Endothelial cell of umbilical vein (primary cell): ENCODE measurements around the gene CTIF. TPM values are rescaled to one million over a fixed set of nuclear protein-coding genes. Genes with fewer than 3 reads are reported as not detected.

Experiments
- BruUV-seq: library from RNA; stranded (reverse); fragments of 400-500 nt; replicated peaks from 2 replicates; lab custom pipeline; 2021; lab: Mats Ljungman, UMichigan
- CTCF ChIA-PET: fragments of 300-600, 350-600 bp; sonication (Branson Sonifier 250); formaldehyde crosslinking; loops from one replicate; lab custom pipeline; 2021; ENCODE audit warnings: antibody characterized with exemption, inconsistent platforms; lab: Charles Lee
- POLR2A ChIA-PET: fragments of 300-600, 350-600 bp; sonication (Branson Sonifier 250); formaldehyde crosslinking; loops from one replicate; lab custom pipeline; 2021; ENCODE audit warnings: antibody characterized with exemption, inconsistent platforms; lab: Charles Lee
- DNase-seq: peaks from one replicate; pipeline ENCODE4 v3.0.0-alpha.2; 2011; ENCODE audit warnings: low read depth, low spot score
- FAIRE-seq: peaks from 2 replicates; lab custom pipeline; 2011; peaks lifted over from hg19 to GRCh38; lab: Jason Lieb, UNC
- H2AFZ ChIP-seq: 2 replicates; pipeline ENCODE4 v1.6.0; 2012; ENCODE audit warnings: low read depth, low read length, control low read depth, inconsistent platforms
- H3K27ac ChIP-seq: 2 replicates; pipeline ENCODE4 v1.5.1; 2011; ENCODE audit warnings: low read depth, mild to moderate bottlenecking, control low read depth, low read length, moderate library complexity; ENCODE audit not compliant: insufficient read depth
- H3K27me3 ChIP-seq, 2 experiments: 2 replicates each; pipeline versions ENCODE4 v1.6.0 to v1.6.1; 2011; ENCODE audit warnings: low read length in 2 of 2, mixed read lengths in 1 of 2; ENCODE audit not compliant: control insufficient read depth in 2 of 2, insufficient read depth in 2 of 2
- H3K36me3 ChIP-seq, 2 experiments: 2 replicates in 1 of 2; 3 replicates in 1 of 2; pipeline ENCODE4 v1.5.1; 2011; ENCODE audit warnings: low read length in 2 of 2, mild to moderate bottlenecking in 1 of 2, moderate library complexity in 1 of 2; ENCODE audit not compliant: control insufficient read depth in 2 of 2, insufficient read depth in 2 of 2; ENCODE audit errors: extremely low read depth in 1 of 2
- H3K4me1 ChIP-seq: 3 replicates; pipeline ENCODE4 v1.5.1; 2011; ENCODE audit warnings: mild to moderate bottlenecking, low read length; ENCODE audit not compliant: control insufficient read depth, insufficient read depth; ENCODE audit errors: extremely low read depth
- H3K4me2 ChIP-seq: 2 replicates; pipeline ENCODE4 v1.6.1; 2011; ENCODE audit warnings: low read length, control low read depth, mixed read lengths; ENCODE audit not compliant: insufficient read depth
- H3K4me3 ChIP-seq, 3 experiments: fragments of 200-600 bp in 1 of 3; sonication (generic), shearing (Covaris generic) in 1 of 3; replicated peaks in 1 of 3; 2 replicates each; pipeline ENCODE4 v1.5.1; 2011 to 2016; ENCODE audit warnings: control low read depth in 3 of 3, low read length in 3 of 3, mild to moderate bottlenecking in 2 of 3, inconsistent platforms in 1 of 3, low read depth in 1 of 3, moderate library complexity in 1 of 3; ENCODE audit not compliant: insufficient read depth in 1 of 3
- H3K79me2 ChIP-seq: 2 replicates; pipeline ENCODE4 v1.6.0; 2012; ENCODE audit warnings: low read length, inconsistent platforms; ENCODE audit not compliant: control insufficient read depth, insufficient read depth
- H3K9ac ChIP-seq: replicated peaks from 2 replicates; pipeline ENCODE3; 2011; ENCODE audit warnings: low read length, control low read depth; ENCODE audit not compliant: insufficient read depth; ENCODE audit errors: extremely low read depth
- H3K9me1 ChIP-seq: replicated peaks from 3 replicates; pipeline ENCODE4 v1.6.0; 2011; ENCODE audit warnings: mild to moderate bottlenecking, low read length; ENCODE audit not compliant: control insufficient read depth, insufficient read depth; ENCODE audit errors: extremely low read depth
- H3K9me3 ChIP-seq: replicated peaks from 2 replicates; pipeline ENCODE4 v1.5.1; 2012; ENCODE audit warnings: low read length, inconsistent platforms; ENCODE audit not compliant: control insufficient read depth, insufficient read depth
- H4K20me1 ChIP-seq: replicated peaks from 2 replicates; pipeline ENCODE3; 2011; ENCODE audit warnings: mild to moderate bottlenecking, low read length; ENCODE audit not compliant: control insufficient read depth, insufficient read depth; ENCODE audit errors: extremely low read depth
- EZH2 ChIP-seq: IDR thresholded peaks from 2 replicates; pipeline ENCODE4 v1.6.1; 2012; ENCODE audit warnings: borderline replicate concordance, low read depth, mild to moderate bottlenecking, moderate library complexity, low read length, inconsistent platforms; ENCODE audit not compliant: severe bottlenecking
- FOS ChIP-seq: IDR thresholded peaks from 2 replicates; pipeline ENCODE4 v1.6.1; 2011; ENCODE audit warnings: mild to moderate bottlenecking, low read length, moderate library complexity, borderline replicate concordance; ENCODE audit not compliant: insufficient read depth
- GATA2 ChIP-seq: IDR thresholded peaks from 2 replicates; pipeline ENCODE4 v1.7.0; 2011; ENCODE audit warnings: low read depth, mild to moderate bottlenecking, moderate library complexity, mixed read lengths, low read length; ENCODE audit not compliant: insufficient read length, insufficient read depth
- JUN ChIP-seq: IDR thresholded peaks from 2 replicates; pipeline ENCODE4 v1.6.1; 2011; ENCODE audit warnings: borderline replicate concordance, low read depth; ENCODE audit not compliant: insufficient read length, insufficient read depth
- MYC ChIP-seq: IDR thresholded peaks from one replicate; pipeline ENCODE4 v1.6.1; 2011; ENCODE audit warnings: mild to moderate bottlenecking, low read depth, low read length
- POLR2A ChIP-seq: IDR thresholded peaks from 2 replicates; pipeline ENCODE4 v1.6.1; 2012; ENCODE audit warnings: low read depth, mild to moderate bottlenecking, control low read depth, low read length
- POLR2AphosphoS5 ChIP-seq: IDR thresholded peaks from 2 replicates; pipeline ENCODE4 v1.6.1; 2012; ENCODE audit warnings: low read depth, mild to moderate bottlenecking, control low read depth, low read length, moderate library complexity; ENCODE audit not compliant: insufficient read depth
- dilution Hi-C: fragments of 300-500 bp; cut with MboI; formaldehyde crosslinking; loops from one replicate; pipeline ENCODE4 v1.15.0; 2019; ENCODE audit warnings: low sequenced_read_pairs; ENCODE audit not compliant: extremely low pct_ligation_motif_present
- intact Hi-C: fragments of 100-400 bp; cut with micrococcal nuclease; formaldehyde crosslinking; loops from one replicate; pipeline ENCODE4 v1.10.0; 2022
- polyA plus RNA-seq, 4 experiments: library from polyadenylated mRNA; depleted of rRNA in 3 of 4; stranded (reverse) in 3 of 4; unstranded in 1 of 4; fragments of >200 nt; gene quantifications; 2 replicates each; pipeline versions ENCODE4 v1.2.1 to v1.2.3, GENCODE V29; 2011 to 2012; ENCODE audit warnings: missing spikeins in 1 of 4
- total RNA-seq: library from RNA; stranded (reverse); gene quantifications from 2 replicates; pipeline ENCODE4 v1.2.3, GENCODE V29; 2021
- TF ChIP-seq, protein P1 (sequence below), 2 donors: IDR thresholded peaks; 1 replicate in 1 of 2; 2 replicates in 1 of 2; pipeline ENCODE4 v1.5.1; 2011; ENCODE audit warnings: low read length in 2 of 2, mild to moderate bottlenecking in 2 of 2, moderate library complexity in 2 of 2, control low read depth in 1 of 2, inconsistent platforms in 1 of 2, low read depth in 1 of 2; ENCODE audit not compliant: insufficient read depth in 1 of 2; ENCODE audit errors: extremely low read depth in 1 of 2
- TF ChIP-seq, protein P2 (sequence below): IDR thresholded peaks from 2 replicates; pipeline ENCODE4 v1.6.1; 2011; ENCODE audit not compliant: insufficient read depth, insufficient read length

CTIF gene
- total and polyA plus RNA-seq, 2 donors (not counting 3 experiments of a cell fraction or from before 2014, with no cell fraction given) = 20.9 to 57.7 TPM

DNA sequence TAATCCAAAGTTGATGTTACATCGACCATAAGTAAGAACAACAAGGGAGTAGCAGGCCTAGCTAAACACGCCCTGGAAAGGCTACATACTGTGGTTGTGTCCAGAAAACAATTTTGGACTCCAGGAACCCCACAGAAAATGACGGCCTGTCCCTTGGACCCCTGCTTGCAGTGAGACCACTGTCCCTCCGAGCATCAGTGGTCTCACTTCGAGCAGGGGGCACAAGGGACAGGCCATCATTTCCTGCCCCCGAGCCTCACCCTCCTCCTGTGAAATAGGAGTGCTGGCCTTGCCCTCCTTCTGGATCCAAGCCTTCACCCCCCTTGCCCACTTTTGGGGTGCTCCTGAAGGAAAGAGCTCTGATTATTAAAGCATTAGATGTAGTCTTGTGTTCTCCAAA, 144.4 kb downstream of the CTIF start:
- BruUV-seq = no TSS peak
- Histone ChIP-seq H2AFZ (no peak overlapping the region), H3K9ac (no peak overlapping the region), H3K4me2 (no peak overlapping the region), H3K9me1 (no peaks in the 10 kb centered on the region), H3K9me3 (no peaks in the 10 kb centered on the region), H4K20me1 (no peaks in the 10 kb centered on the region), H3K36me3 (no peaks in the 10 kb centered on the region), H3K27ac (no peak overlapping the region), H3K4me1 (peaks cover 17% of the 10 kb centered on the region), H3K79me2 (no peaks in the 10 kb centered on the region), H3K27me3 (no peaks in the 10 kb centered on the region), H3K4me3 (no peak overlapping the region)
- ChIA-PET POLR2A (no interaction called here), CTCF (interaction anchor here (1.0 kb wide), 1 partner anchor 359 kb away, joined by 3 read pairs; no protein-coding TSS in a partner anchor)
- intact Hi-C loops (loop anchor here (5.0 kb wide), 1 partner anchor 74 kb away; no protein-coding TSS in a partner anchor), dilution Hi-C loops (no loop called here)
- FAIRE-seq = no peak
- DNase-seq = no peak
- no peak for TF ChIP-seq FOS
- TF ChIP-seq MYC = no peak

DNA sequence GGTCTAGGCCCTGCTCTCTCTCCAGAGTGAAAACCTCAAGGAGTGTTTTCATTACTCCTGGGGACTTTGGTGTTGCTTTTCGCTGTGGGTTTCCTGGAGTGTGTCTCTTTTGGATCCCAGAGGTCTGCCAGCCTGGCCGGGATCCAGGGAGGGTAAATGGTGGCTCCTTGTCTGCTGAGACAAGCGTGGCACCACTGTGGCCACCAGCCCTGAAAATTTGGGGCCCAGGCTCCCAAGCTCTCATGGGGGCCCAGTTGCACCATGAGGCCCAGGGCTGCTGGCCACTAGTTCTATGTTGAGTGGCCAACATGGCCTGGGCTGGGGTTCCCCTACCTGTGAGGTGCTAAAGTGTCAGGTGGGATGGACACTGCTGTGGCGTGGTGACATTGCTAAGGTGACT, 144.8 kb downstream of the CTIF start:
- CTCF ChIA-PET = interaction anchor here (1.0 kb wide), 1 partner anchor 358 kb away, joined by 3 read pairs; no protein-coding TSS in a partner anchor
- BruUV-seq = no TSS peak
- peaks cover 17% of the 10 kb centered on the region for H3K4me1 ChIP-seq
- no peak overlapping the region for H3K9ac ChIP-seq
- no peaks in the 10 kb centered on the region for H3K79me2 ChIP-seq
- H3K4me3 ChIP-seq = no peak overlapping the region
- TF ChIP-seq POLR2AphosphoS5 = no peak
- TF ChIP-seq, protein P1, sequence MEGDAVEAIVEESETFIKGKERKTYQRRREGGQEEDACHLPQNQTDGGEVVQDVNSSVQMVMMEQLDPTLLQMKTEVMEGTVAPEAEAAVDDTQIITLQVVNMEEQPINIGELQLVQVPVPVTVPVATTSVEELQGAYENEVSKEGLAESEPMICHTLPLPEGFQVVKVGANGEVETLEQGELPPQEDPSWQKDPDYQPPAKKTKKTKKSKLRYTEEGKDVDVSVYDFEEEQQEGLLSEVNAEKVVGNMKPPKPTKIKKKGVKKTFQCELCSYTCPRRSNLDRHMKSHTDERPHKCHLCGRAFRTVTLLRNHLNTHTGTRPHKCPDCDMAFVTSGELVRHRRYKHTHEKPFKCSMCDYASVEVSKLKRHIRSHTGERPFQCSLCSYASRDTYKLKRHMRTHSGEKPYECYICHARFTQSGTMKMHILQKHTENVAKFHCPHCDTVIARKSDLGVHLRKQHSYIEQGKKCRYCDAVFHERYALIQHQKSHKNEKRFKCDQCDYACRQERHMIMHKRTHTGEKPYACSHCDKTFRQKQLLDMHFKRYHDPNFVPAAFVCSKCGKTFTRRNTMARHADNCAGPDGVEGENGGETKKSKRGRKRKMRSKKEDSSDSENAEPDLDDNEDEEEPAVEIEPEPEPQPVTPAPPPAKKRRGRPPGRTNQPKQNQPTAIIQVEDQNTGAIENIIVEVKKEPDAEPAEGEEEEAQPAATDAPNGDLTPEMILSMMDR (IDR thresholded peaks at IDR 0.05; ENCODE audit: extremely low read depth in 1 of 2, insufficient read depth in 1 of 2, low read depth in 1 of 2, low read length in 2 of 2) = no peak
- TF ChIP-seq POLR2A = no peak
- TF ChIP-seq JUN = no peak
- TF ChIP-seq, protein P2, sequence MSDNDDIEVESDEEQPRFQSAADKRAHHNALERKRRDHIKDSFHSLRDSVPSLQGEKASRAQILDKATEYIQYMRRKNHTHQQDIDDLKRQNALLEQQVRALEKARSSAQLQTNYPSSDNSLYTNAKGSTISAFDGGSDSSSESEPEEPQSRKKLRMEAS = no peak
- TF ChIP-seq MYC = no peak
- TF ChIP-seq FOS = no peak
- TF ChIP-seq GATA2 = no peak
- TF ChIP-seq EZH2 = no peak
- H3K36me3 ChIP-seq = no peaks in the 10 kb centered on the region
- no peaks in the 10 kb centered on the region for H3K27me3 ChIP-seq
- no peak for FAIRE-seq
- H4K20me1 ChIP-seq = no peaks in the 10 kb centered on the region
- dilution Hi-C loops (no loop called here), intact Hi-C loops (loop anchor here (5.0 kb wide), 1 partner anchor 74 kb away; no protein-coding TSS in a partner anchor)
- H3K4me2 ChIP-seq = no peak overlapping the region
- H3K27ac ChIP-seq = no peak overlapping the region
- POLR2A ChIA-PET = no interaction called here
- no peak overlapping the region for H2AFZ ChIP-seq
- no peaks in the 10 kb centered on the region for H3K9me1 ChIP-seq
- DNase-seq = no peak
- no peaks in the 10 kb centered on the region for H3K9me3 ChIP-seq
